Breast epithelium (tissue), 3 donors: ENCODE results near the gene GCSAM.

ENCODE experiments used
- POLR2A ChIP-seq: fragments of 450-650 bp; IDR thresholded peaks from one replicate; pipeline ENCODE4 v1.6.1; 2016; ENCODE audit warnings: antibody characterized with exemption, mild to moderate bottlenecking, moderate library complexity
- POLR2AphosphoS5 ChIP-seq, 3 donors: sonication (generic); formaldehyde crosslinking; IDR thresholded peaks; one replicate each; pipeline ENCODE4 v1.6.1; 2017; ENCODE audit warnings: antibody characterized with exemption in 3 of 3
- TF ChIP-seq, protein P1 (sequence below), 3 donors: fragments of 450-650 bp; IDR thresholded peaks; one replicate each; pipeline ENCODE4 v1.5.1; 2016 to 2017; ENCODE audit warnings: antibody characterized with exemption in 3 of 3, mild to moderate bottlenecking in 3 of 3, moderate library complexity in 3 of 3

DNA sequence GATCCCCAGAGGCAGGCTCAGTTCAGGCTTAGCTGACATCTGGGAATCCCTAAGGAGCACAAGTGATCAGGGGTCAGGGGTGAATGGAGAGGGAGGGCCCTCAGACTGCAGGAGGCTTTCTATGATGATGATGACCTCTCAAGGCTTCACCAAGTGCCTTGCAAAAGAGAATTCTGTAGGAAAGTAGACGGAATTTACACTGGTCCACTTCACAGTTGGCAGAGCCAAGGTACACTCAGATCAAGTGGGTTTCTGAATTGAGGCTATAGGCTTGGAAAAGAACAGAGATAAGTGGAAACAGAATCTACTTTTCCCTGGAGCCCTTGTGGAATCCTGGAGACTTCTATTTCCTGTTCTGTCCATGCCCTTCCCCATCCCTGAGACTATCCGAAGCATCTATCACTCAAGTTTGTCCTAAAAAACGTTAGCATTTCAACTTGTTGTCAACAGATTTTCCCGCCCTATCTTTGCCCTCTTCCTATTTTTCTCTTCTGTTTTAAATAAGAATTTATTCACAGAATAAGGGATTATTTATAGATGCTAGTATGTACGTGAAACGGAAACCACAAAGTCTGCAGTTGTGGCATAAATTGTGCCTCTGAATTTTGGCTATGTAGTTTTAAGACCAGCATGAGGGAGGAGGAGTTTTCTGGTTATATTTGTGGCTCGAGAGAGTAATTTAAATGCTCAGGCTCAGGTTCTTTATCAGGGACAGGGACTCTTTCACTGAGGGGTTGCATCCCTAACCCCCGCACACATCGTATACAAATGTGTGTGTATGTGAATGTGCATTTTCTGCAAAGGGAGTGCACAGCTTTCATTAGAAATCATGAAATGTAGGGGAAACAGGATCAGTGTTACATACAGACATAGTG is 12.8 kb downstream of the GCSAM start:
- TF ChIP-seq POLR2A, result no peak
- TF ChIP-seq, protein P1, sequence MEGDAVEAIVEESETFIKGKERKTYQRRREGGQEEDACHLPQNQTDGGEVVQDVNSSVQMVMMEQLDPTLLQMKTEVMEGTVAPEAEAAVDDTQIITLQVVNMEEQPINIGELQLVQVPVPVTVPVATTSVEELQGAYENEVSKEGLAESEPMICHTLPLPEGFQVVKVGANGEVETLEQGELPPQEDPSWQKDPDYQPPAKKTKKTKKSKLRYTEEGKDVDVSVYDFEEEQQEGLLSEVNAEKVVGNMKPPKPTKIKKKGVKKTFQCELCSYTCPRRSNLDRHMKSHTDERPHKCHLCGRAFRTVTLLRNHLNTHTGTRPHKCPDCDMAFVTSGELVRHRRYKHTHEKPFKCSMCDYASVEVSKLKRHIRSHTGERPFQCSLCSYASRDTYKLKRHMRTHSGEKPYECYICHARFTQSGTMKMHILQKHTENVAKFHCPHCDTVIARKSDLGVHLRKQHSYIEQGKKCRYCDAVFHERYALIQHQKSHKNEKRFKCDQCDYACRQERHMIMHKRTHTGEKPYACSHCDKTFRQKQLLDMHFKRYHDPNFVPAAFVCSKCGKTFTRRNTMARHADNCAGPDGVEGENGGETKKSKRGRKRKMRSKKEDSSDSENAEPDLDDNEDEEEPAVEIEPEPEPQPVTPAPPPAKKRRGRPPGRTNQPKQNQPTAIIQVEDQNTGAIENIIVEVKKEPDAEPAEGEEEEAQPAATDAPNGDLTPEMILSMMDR (IDR thresholded peaks at IDR 0.05), result no peak
- TF ChIP-seq POLR2AphosphoS5 (IDR thresholded peaks at IDR 0.05), result no peak
